Caco-2 (cell line): Measurements from ENCODE around the gene MRPL27. TPM values are rescaled to one million over a fixed set of nuclear protein-coding genes. Genes with fewer than 3 reads are reported as not detected.
"Not testable (repeated sequence)": the region's sequence is repeated elsewhere in the genome, so short reads cannot be mapped to it uniquely, and the experiment has no call there.

Source experiments
- BruUV-seq: library from RNA; stranded (reverse); fragments of 400-500 nt; replicated peaks from 2 replicates; lab custom pipeline; 2021; lab: Mats Ljungman, UMichigan
- CTCF ChIA-PET: fragments of 300-600 bp; sonication (Branson Sonifier 250); formaldehyde crosslinking; loops from one replicate; lab custom pipeline; 2022; ENCODE audit warnings: antibody characterized with exemption; lab: Charles Lee
- POLR2A ChIA-PET: fragments of 300-600 bp; sonication (Branson Sonifier 250); formaldehyde crosslinking; loops from one replicate; lab custom pipeline; 2022; ENCODE audit warnings: antibody characterized with exemption; lab: Charles Lee
- DNase-seq, 2 experiments: peaks; one replicate each; pipeline versions ENCODE4 v3.0.0 to v3.0.0-alpha.2; 2020 to 2022
- H3K27me3 ChIP-seq: replicated peaks from 2 replicates; pipeline ENCODE4 v1.6.0; 2011; ENCODE audit warnings: low read length; ENCODE audit not compliant: control insufficient read depth, insufficient read depth
- H3K36me3 ChIP-seq: 2 replicates; pipeline ENCODE4 v1.5.1; 2011; ENCODE audit warnings: low read length; ENCODE audit not compliant: control insufficient read depth, insufficient read depth
- H3K4me1 ChIP-seq: fragments of 250-450 bp; sonication (Bioruptor Pico); 2 replicates; pipeline ENCODE4 v1.5.1; 2020; ENCODE audit warnings: mild to moderate bottlenecking
- H3K4me3 ChIP-seq: 2 replicates; pipeline ENCODE4 v1.5.1; 2011; ENCODE audit warnings: low read depth, mild to moderate bottlenecking, control low read depth, low read length
- H3K9me3 ChIP-seq: fragments of 250-450 bp; sonication (Bioruptor Pico); 2 replicates; pipeline ENCODE4 v1.5.1; 2020; ENCODE audit warnings: mild to moderate bottlenecking, moderate library complexity
- H3K27ac Mint-ChIP-seq: one replicate; pipeline ENCODE4 v1.8.0; 2022; ENCODE audit warnings: mixed read lengths; ENCODE audit not compliant: unreplicated experiment
- H3K27me3 Mint-ChIP-seq: one replicate; pipeline ENCODE4 v1.8.0; 2022; ENCODE audit warnings: mixed read lengths; ENCODE audit not compliant: insufficient read depth, unreplicated experiment
- H3K36me3 Mint-ChIP-seq: one replicate; pipeline ENCODE4 v1.8.0; 2022; ENCODE audit warnings: mild to moderate bottlenecking, mixed read lengths; ENCODE audit not compliant: insufficient read depth, unreplicated experiment
- H3K4me1 Mint-ChIP-seq: one replicate; pipeline ENCODE4 v1.8.0; 2022; ENCODE audit warnings: low read depth, mixed read lengths; ENCODE audit not compliant: unreplicated experiment
- H3K4me3 Mint-ChIP-seq: one replicate; pipeline ENCODE4 v1.8.0; 2022; ENCODE audit warnings: mild to moderate bottlenecking, moderate library complexity, mixed read lengths; ENCODE audit not compliant: unreplicated experiment
- H3K9me3 Mint-ChIP-seq: one replicate; pipeline ENCODE4 v1.8.0; 2022; ENCODE audit warnings: mixed read lengths; ENCODE audit not compliant: unreplicated experiment
- intact Hi-C: fragments of 100-400 bp; cut with micrococcal nuclease; formaldehyde crosslinking; loops from one replicate; pipeline ENCODE4 v1.10.0; 2022; ENCODE audit not compliant: unreplicated experiment
- total RNA-seq: library from RNA; stranded (reverse); gene quantifications from 2 replicates; pipeline ENCODE4 v1.2.3, GENCODE V29; 2022
- TF ChIP-seq, protein P1 (sequence below), 2 experiments: fragments of 200-600 bp in 1 of 2; IDR thresholded peaks; 1 replicate in 1 of 2; 2 replicates in 1 of 2; pipeline versions ENCODE4 v1.5.1 to v1.8.0; 2011 to 2022; ENCODE audit warnings: antibody characterized with exemption in 1 of 2, control low read depth in 1 of 2, inconsistent platforms in 1 of 2, low read depth in 1 of 2, low read length in 1 of 2, mild to moderate bottlenecking in 1 of 2, moderate library complexity in 1 of 2; ENCODE audit not compliant: insufficient read depth in 1 of 2, severe bottlenecking in 1 of 2, unreplicated experiment in 1 of 2

The MRPL27 gene
- total RNA-seq, 1 experiment from 2014 or later: 196 TPM

GRCh38 chr17:50406578-50406977, 33.6 kb upstream of the MRPL27 start:
- no peaks in the 10 kb centered on the region for H3K27me3 Mint-ChIP-seq

DNA sequence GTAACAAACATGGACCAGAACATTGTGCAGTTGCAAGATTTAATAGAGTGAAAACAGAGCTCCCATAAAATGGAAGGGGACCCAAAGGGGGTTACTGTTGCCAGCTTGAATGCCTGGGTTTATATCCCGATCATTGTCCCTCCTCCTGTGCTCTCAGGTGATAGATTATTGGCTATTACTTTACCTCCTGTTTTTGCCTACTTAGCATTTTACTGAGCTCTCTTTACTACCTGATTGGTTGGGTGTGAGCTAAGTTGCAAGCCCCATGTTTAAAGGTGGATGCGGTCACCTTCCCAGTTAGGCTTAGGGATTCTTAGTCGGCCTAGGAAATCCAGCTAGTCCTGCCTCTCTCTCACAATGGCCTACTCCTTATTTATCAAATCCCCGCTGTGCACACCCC, 32.4 kb upstream of the MRPL27 start:
- peak in 1 of 2 experiments; percentile 27 for DNase-seq
- H3K4me3 ChIP-seq, H3K27ac Mint-ChIP-seq, H3K4me3 Mint-ChIP-seq, H3K27me3 ChIP-seq, H3K9me3 Mint-ChIP-seq, H3K36me3 Mint-ChIP-seq, intact Hi-C loops, POLR2A ChIA-PET, H3K27me3 Mint-ChIP-seq, H3K4me1 ChIP-seq, H3K4me1 Mint-ChIP-seq, H3K9me3 ChIP-seq, H3K36me3 ChIP-seq, BruUV-seq: not testable (repeated sequence)
- CTCF ChIA-PET: interaction anchor here (0.6 to 3.7 kb wide), 5 partner anchors 8 to 391 kb away, joined by 3 to 28 read pairs (median 3); partner anchors contain the start of gene LRRC59

More at GRCh38 chr17:50406578-50406977, 33.6 kb upstream of the MRPL27 start:
- Mint-ChIP-seq H3K4me3 (no peak overlapping the region), H3K9me3 (no peaks in the 10 kb centered on the region), H3K36me3 (no peaks in the 10 kb centered on the region), H3K27ac (no peak overlapping the region), H3K4me1 (no peaks in the 10 kb centered on the region)
- POLR2A ChIA-PET: interaction anchor here (1.3 kb wide), 1 partner anchor 10 kb away, joined by 7 read pairs; no protein-coding TSS in a partner anchor
- intact Hi-C loops: no loop called here
- CTCF ChIA-PET: interaction anchor here (0.7 to 3.7 kb wide), 2 partner anchors 10 to 696 kb away, joined by 4 to 28 read pairs; partner anchors contain the start of gene LRRC59
- no peaks in the 10 kb centered on the region for H3K36me3 ChIP-seq
- BruUV-seq: no TSS peak
- TF ChIP-seq, protein P1, sequence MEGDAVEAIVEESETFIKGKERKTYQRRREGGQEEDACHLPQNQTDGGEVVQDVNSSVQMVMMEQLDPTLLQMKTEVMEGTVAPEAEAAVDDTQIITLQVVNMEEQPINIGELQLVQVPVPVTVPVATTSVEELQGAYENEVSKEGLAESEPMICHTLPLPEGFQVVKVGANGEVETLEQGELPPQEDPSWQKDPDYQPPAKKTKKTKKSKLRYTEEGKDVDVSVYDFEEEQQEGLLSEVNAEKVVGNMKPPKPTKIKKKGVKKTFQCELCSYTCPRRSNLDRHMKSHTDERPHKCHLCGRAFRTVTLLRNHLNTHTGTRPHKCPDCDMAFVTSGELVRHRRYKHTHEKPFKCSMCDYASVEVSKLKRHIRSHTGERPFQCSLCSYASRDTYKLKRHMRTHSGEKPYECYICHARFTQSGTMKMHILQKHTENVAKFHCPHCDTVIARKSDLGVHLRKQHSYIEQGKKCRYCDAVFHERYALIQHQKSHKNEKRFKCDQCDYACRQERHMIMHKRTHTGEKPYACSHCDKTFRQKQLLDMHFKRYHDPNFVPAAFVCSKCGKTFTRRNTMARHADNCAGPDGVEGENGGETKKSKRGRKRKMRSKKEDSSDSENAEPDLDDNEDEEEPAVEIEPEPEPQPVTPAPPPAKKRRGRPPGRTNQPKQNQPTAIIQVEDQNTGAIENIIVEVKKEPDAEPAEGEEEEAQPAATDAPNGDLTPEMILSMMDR (IDR thresholded peaks at IDR 0.05; ENCODE audit: insufficient read depth in 1 of 2, low read depth in 1 of 2, low read length in 1 of 2, severe bottlenecking in 1 of 2, unreplicated experiment in 1 of 2): no peak
- peaks cover under 1% of the 10 kb centered on the region; the same call in 1 of the 2 replicates for H3K9me3 ChIP-seq
- no peaks in the 10 kb centered on the region for H3K4me1 ChIP-seq
- no peaks in the 10 kb centered on the region for H3K27me3 ChIP-seq
- H3K4me3 ChIP-seq: no peak overlapping the region
- peak in 1 of 2 experiments; percentile 38 for DNase-seq

DNA sequence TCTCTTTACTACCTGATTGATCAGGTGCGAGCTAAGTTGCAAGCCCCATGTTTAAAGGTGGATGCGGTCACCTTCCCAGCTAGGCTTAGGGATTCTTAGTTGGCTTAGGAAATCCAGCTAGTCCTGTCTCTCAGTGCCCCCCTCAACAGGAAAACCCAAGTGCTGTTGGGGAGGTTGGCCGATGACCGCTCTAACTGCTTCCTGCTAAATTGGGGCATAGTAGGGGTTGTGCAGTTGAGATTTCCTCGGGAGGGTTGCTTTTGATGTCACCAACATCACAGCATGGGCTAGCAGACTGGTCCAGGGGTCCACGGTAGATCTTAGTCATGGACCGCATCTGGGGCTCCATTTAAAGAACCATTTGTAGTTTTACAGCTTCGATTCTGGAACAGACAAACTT, 26.6 kb upstream of the MRPL27 start:
- BruUV-seq, H3K27ac Mint-ChIP-seq, H3K4me1 ChIP-seq, H3K9me3 Mint-ChIP-seq, H3K9me3 ChIP-seq, DNase-seq, CTCF ChIA-PET, H3K4me3 Mint-ChIP-seq, H3K27me3 Mint-ChIP-seq, H3K36me3 ChIP-seq, H3K27me3 ChIP-seq, intact Hi-C loops, H3K4me3 ChIP-seq: not testable (repeated sequence)
- peaks cover 26% of the 10 kb centered on the region for H3K36me3 Mint-ChIP-seq
- peaks cover 12% of the 10 kb centered on the region for H3K4me1 Mint-ChIP-seq
- POLR2A ChIA-PET: interaction anchor here (0.8 kb wide), 1 partner anchor 161 kb away, joined by 3 read pairs; the partner anchor contains the start of gene CACNA1G

GRCh38 chr17:50398672-50399071, 25.7 kb upstream of the MRPL27 start:
- H3K9me3 Mint-ChIP-seq, BruUV-seq, intact Hi-C loops, H3K27me3 Mint-ChIP-seq, H3K4me1 ChIP-seq, DNase-seq, H3K27me3 ChIP-seq, H3K9me3 ChIP-seq, H3K4me3 ChIP-seq, H3K27ac Mint-ChIP-seq: not testable (repeated sequence)
- H3K4me1 Mint-ChIP-seq: peaks cover 12% of the 10 kb centered on the region
- peaks cover 35% of the 10 kb centered on the region for H3K36me3 Mint-ChIP-seq
- peak overlapping the region; percentile 76 for H3K4me3 Mint-ChIP-seq
- ChIA-PET POLR2A (interaction anchor here (1.0 to 2.0 kb wide), 5 partner anchors 16 to 144 kb away, joined by 3 to 10 read pairs (median 3); no protein-coding TSS in a partner anchor), CTCF (interaction anchor here (0.5 to 3.6 kb wide), 18 partner anchors 18 to 555 kb away, joined by 3 to 67 read pairs (median 6); partner anchors contain the start of genes ACSF2 and RSAD1)
- peaks cover 10% of the 10 kb centered on the region for H3K36me3 ChIP-seq
